DMS153 (cell line): Measurements from ENCODE around the gene DZIP1.

Source experiments
- DNase-seq: peaks from one replicate; lab custom pipeline; 2025; lab: John Stamatoyannopoulos, UW

Gene DZIP1

GRCh38 chr13:95547531-95548167, 96.9 kb downstream of the DZIP1 start:
- DNase-seq, result no peak

DNA sequence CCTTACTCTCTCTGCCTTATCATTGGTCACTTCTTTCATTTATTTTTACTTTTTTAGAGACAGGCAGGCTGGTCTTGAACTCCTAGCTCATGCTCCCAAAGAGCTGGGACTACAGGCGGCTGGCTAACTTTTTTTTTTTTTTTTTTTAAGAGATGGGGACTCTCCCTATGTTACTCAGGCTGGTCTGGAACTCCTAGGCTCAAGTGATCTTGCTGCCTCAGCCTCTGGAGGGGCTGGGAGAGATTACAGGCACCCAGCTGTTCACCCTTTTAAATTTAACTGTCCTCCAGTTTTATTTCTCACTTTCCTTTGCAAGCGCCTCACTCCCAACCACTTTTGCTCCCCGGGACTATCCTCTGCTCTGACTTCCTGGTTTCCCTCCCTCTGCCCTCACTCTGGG, 97.6 kb downstream of the DZIP1 start:
- no peak for DNase-seq

- DNase-seq, result no peak
These were observed 100.2 kb downstream of the DZIP1 start for GRCh38 chr13:95544293-95544692.

DNA sequence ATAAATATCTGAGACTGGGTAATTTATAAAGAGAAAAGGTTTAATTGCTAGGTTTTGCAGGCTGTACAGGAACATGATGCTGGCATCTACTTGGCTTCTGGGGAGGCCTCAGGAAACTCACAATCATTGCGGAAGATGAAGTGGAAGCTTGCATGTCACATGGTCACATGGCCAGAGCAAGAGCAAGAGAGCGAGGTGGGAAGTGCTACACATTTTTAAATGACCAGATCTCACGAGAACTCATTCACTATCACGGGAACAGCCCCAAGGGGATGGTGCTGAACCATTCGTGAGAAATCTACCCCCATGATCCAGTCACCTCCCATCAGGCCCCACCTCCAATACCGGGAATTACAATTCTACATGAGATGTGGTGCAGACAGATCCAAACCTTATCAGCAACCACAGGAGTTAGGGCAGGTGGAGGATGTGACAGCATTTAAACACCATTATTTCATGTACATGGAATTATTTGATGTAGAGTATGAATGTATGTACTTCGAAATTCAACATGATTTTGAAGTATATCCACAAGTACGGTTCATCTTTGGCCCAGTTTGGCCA, 102.5 kb downstream of the DZIP1 start:
- DNase-seq, result no peak

GRCh38 chr13:95541308-95541707, 103.2 kb downstream of the DZIP1 start:
- DNase-seq, result no peak

DNA sequence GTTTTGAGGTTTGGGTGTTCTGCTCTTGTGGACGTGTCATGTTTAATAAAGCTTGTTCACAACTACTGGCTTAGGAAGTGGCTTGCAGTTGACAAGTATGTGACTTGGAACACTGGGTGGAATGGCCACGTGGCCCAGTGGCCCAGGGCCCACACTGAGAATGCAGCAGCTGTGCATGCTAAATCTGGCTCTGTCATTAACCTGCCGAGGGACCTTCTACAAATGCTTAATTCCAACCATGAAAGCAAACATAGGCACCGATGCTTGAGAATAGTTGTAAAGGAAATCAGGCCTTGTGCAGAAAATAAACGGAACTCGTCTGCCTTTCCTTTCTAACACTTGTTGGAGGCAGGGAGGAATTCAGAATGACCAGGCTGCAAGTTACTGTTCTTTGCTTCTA, 103.6 kb downstream of the DZIP1 start:
- DNase-seq, result no peak

DNA sequence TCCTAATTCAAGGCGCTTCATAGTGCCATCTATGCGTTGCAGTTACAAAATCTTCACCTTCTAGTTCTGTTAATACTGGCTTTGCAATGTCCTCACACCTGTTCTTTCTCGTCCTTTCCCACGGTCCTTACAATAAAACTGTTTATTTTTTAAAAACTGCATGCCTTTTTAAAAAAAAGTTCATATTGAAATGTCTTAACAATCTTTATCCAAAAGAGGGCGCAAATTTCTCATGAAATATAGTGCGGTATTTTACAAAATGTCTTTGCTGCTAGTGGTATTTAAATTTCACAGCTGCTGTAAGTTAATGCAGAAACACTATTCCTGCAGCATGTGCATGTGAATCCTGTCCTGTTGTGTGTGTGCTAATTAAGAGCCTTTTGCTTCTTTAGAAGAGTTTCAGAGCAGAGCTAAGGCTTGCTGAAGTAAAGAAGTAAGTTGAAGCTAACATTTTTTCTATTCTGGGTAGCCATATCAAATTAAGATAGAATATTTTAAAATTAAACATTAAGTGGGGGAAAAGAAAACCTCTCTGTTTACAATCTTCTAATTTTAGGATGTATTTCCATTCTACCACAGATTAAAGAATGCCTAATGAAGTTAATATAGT, 107.8 kb downstream of the DZIP1 start:
- no peak for DNase-seq

GRCh38 chr13:95535243-95535642, 109.3 kb downstream of the DZIP1 start:
- DNase-seq, result no peak

- no peak for DNase-seq
These were observed 110.9 kb downstream of the DZIP1 start for GRCh38 chr13:95533545-95534160.

DNA sequence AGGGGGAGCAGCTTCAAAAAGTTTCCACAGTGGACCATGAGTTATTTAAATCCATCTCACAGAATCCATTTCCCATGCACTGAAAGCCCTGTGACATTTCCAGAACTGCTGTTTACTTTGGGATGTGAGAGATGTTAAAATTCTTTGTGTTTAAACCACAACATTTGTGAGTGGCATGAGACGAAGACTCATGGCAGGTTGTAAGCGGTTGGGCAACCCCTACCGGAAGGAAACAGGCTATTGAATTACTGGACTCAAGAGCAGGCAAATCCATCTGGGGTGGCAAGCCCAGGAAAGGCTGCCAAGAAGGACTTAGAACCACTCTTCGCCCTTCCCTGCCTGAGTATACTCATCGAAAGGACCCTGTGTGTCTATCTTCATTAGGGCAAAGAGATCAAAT, 114.3 kb downstream of the DZIP1 start:
- peak; percentile 94 for DNase-seq
